Hindlimb muscle (tissue), 1 donor: Measurements from ENCODE around the gene SMIM20. TPM values are rescaled to one million over a fixed set of nuclear protein-coding genes. Genes with fewer than 3 reads are reported as not detected.
A peak's percentile ranks its signal among the peaks of the same experiment; 100 is the strongest.

Experiments used
- DNase-seq: peaks from one replicate; pipeline ENCODE4 v3.0.0-alpha.2; 2013
- polyA plus RNA-seq: library from polyadenylated mRNA; unstranded; fragments of 120-200 nt; gene quantifications from one replicate; pipeline ENCODE4 v1.2.1, GENCODE V29; 2013; ENCODE audit not compliant: insufficient read length

SMIM20 gene
- polyA plus RNA-seq, 1 donor: 48.5 TPM

GRCh38 chr4:25956260-25956659 is 42.2 kb downstream of the SMIM20 start:
- no peak for DNase-seq

DNA sequence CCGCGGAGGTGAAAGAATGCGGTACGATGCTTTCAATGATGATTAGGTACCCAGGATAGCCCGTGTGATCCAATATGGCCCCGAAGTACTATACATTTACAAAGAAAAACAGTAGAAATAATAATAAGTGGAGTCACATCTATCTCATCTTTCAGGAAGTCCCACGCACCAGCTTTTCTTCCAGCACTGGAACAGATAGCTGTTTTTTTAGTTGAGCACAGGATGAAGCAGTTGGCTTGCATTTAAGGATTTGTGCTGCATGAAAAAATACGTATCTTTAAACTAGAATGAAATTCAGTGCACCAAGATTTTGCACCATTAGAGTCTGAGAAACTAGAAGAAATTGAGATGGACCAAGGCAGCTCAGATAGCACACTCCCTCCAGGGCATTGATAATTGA is 44.1 kb downstream of the SMIM20 start:
- DNase-seq: no peak

DNA sequence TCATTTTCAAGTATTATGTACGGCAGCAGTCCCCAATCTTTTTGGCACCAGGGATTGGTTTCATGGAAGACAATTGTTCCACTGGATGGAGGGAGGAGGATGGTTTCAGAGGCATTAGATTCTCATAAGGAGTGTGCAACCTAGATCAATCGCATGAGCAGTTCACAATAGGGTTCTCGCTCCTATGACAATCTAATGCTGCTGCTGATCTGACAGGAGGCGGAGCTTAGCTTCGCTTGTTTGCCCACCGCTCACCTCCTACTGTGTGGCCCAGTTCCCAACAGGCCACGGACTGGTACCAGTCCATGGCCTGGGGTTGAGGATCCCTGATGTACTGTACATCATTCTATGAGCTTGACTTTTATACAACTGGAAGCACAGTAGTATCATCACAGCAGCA is 48.4 kb downstream of the SMIM20 start:
- no peak for DNase-seq

DNA sequence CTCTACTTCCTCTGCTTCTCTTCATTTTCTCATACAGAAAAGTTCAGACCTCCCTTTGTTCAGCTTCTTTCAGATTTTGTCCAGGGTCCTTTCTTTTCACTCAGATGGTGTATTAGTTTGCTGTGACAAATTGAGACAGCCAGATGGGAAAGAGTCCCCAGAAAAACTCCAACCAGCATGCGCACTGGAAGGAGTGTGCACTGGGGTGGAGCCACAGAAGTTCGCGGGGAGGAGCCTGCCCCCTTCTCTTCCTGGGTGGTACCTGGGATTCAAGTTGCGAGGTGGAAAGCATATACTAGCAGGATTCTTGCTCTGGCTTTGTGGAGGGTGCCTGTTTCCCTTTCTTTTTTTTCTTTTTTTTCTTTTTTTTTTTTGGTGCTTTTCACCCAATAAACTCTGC is 51.6 kb downstream of the SMIM20 start:
- DNase-seq: no peak

DNA sequence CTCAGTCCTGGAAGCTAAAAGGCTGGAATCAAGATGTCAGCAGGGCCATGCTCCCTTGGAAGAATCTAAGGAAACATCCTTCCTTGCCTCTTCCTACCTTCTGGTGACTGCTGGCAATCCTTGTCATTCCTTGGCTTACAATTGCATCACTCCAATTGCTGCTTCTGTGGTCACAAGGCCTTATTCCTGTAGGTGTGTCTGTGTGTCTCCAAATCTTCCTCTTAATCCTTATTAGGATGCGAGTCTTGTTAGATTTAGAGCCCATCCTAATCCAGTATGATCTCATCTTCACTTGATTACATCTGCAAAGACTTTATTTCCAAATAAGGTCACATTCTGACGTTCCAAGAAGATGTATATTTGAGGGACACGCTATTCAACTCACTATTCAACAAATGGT is 52.2 kb downstream of the SMIM20 start:
- no peak for DNase-seq

- DNase-seq: no peak
Observed at GRCh38 chr4:25969374-25970155, 55.5 kb downstream of the SMIM20 start.

DNA sequence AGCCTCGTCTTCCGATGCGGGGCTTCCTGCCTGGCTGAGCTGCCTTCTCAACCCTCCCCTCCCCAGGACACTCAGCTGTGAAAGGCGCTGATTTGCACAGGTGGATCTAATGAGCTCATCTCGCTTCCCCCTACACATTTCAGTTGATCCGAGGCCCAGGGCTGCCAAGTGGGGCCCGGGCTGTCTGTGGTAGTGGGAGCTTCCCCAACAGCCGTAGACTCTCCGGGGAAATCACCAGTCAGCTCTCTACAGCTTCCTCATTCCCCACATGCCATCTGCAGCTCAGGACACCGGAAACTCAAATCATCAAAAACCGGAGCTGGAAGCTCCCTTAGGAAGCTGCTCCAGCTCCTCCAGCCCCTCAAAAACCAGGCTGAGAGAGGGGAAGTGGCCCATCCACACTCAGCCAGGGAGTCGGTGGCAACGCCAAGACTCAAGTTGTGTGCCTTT is 56.2 kb downstream of the SMIM20 start:
- DNase-seq: peak; percentile 23

DNA sequence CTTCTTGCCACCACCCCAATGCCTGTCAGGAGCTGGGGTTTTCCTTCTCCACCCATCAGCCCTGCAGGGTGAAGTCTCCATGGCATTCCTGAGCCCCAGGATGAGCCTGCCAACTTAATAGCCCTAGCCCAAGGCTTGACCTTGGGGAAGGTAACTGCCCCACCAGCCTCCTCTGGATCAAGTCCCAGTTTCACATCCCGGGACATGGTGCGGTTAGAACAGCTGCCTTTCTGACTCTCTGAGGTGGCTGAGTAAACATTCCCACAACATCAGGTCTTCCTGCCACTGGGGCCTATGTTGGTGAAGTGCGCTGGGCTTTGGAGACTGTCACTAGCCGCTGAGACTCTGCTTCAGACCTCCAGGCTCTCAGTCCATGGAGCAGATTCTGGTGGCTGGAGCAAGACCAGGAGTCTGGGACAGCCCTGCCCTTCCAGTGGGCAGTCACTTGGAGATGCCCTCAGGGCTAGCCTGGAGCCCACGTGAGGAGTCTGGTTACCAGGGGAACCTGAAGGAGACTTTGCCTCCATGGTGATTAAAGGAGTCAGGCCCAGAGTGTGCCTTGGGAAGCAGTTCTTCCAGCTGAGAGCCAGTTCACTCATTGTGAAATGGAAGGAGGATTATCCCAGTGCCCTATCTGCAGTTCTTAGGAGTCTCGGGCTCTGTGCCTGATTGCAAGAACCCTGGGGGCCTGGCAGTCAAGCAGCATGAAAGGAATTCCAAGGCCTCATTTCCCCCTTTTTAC is 56.8 kb downstream of the SMIM20 start:
- no peak for DNase-seq

- no peak for DNase-seq
Observed at GRCh38 chr4:25972366-25972765, 58.3 kb downstream of the SMIM20 start.

DNA sequence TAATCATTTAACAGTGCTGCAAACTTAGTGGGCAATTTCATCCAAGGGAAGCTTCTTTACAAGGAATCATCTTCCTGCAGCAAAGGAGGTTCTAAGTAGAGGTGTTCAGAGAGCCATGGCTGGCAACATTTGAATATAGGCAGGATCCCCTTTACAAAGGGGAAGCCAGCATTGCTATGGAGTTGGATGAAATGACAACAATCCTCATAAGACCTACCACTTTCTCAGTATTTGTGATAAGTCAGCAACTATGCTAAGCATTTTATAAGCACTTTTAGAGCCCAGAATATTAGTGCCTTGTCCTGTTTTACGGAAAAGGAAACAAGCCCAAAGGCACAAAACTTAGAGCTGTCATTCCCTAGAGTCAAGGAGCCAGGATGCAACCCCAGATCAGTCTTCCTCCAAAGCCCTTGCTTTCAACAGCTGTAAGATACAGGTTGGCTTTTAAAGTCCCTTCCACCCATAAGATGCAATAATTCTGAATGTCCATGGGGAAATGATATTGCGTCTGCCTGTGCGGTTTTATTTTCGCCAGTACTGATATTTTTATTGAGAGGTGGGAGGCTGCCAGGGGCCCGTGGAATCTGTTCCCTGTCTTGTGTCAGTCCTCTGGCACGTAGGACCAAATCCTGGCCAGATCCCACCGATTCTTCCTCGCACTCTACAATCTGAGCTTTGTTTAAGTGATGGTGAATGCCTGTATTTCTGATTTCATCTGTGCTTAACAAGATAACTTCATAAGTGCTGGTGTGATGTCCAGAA is 59.1 kb downstream of the SMIM20 start:
- no peak for DNase-seq

DNA sequence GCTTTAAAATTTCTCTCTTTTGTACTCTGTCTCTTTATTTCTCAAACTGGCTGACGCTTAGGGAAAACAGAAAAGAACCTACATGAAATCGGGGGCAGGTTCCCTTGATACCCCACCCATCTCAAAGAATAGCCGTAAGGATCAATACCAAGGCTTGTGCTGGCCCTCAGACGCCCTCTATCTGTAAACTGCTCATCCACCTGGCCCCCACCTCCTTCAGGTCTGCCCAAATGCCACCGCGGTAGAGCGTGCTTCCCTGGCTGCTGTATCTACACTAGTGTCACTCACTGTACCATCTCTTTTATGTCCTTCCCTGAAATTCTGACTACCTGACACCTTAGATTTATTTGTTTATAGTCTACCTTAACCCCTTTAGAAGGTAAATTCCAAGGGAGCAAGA is 62.8 kb downstream of the SMIM20 start:
- DNase-seq: no peak

GRCh38 chr4:25977397-25978170 is 63.6 kb downstream of the SMIM20 start:
- DNase-seq: no peak

GRCh38 chr4:25978327-25978726 is 64.3 kb downstream of the SMIM20 start:
- no peak for DNase-seq

Other genes with a start within 250 kb of the SMIM20 start
- 17.2 TPM for gene SEL1L3, start 51.2 kb upstream of the SMIM20 start, polyA plus RNA-seq